Dermis microvascular lymphatic vessel endothelial cell (primary cell): ENCODE data around the gene HOXA2. TPM values are rescaled to one million over a fixed set of nuclear protein-coding genes. Genes with fewer than 3 reads are reported as not detected.

ENCODE experiments used
- DNase-seq, 2 donors: peaks; one replicate each; pipeline versions ENCODE4 v3.0.0 to v3.0.0-alpha.2; 2010; ENCODE audit warnings: low read depth in 2 of 2
- total RNA-seq: library from RNA; depleted of rRNA; stranded (reverse); fragments of >200 nt; gene quantifications from 2 replicates; pipeline ENCODE4 v1.2.1, GENCODE V29; 2014

The HOXA2 gene
- total RNA-seq, 1 donor from 2014 or later, result 0.39 TPM

DNA sequence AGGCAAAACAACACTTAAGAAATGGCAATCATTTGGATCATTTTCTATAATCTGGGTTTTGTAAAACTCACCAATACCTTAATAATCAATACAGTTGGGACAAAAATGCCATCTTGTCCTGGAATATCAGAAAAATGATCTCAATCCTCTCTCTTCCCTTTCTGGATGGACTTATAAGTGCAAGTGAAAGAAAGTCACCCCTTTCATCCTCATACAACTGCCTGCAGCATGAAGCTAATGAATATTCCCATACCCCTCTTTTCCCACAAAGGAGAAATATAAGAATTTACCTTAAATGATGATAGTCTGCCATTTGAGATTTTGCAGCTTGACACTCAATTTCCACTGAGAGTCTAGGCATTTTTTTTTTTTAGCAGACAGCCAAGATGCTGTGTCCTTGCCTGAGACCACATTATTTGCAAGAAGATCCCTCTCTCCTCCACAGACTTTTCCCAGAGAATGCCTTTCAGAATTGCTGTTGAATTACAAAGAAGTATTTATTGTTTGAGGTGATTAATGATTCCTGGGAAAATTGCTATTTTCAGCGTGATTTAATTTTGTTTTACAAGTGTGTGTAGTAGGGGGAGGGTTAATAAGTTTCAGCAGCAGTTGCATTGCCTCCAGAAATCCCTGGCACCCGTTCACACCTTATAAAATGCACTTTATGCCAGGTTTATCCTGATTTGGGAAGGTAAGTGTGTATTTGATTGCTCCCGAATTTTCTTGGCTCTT lies 24.3 kb upstream of the HOXA2 start:
- no peak for DNase-seq

- DNase-seq, result no peak
Measured at GRCh38 chr7:27125986-27126394, 23.5 kb upstream of the HOXA2 start.

- DNase-seq, result no peak
Measured at GRCh38 chr7:27124902-27125689, 22.6 kb upstream of the HOXA2 start.

GRCh38 chr7:27124096-27124901 lies 21.8 kb upstream of the HOXA2 start:
- DNase-seq, result no peak

DNA sequence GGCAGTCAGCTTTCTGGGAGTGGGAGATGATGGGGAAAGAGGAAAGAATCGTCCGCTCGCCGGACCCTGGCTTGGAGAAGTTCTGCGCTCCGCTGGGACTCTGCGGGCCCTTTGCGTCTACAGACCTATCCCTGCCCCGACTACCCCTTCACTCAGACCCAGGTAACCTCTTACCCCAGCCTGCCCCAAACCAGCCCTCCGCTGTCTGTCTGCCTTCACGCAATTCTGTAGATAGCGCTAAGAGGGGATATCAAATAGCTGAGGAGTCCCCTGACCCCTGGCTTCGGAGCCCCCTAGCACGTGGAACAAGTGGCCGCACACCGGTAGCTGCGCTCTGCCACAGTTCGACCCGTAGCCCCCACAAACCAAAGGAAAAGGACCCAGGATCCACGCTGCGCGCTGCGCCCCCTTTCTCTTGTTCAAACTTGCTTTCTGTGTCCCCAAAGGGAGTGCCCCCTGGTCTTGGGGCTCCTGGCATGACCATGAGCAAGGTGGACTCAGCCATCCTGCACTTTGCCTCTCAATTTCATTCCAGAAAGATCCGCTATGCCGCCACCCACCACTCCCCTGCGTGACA lies 21.1 kb upstream of the HOXA2 start:
- DNase-seq, result no peak

- DNase-seq, result no peak
Measured at GRCh38 chr7:27123007-27123476, 20.6 kb upstream of the HOXA2 start.

DNA sequence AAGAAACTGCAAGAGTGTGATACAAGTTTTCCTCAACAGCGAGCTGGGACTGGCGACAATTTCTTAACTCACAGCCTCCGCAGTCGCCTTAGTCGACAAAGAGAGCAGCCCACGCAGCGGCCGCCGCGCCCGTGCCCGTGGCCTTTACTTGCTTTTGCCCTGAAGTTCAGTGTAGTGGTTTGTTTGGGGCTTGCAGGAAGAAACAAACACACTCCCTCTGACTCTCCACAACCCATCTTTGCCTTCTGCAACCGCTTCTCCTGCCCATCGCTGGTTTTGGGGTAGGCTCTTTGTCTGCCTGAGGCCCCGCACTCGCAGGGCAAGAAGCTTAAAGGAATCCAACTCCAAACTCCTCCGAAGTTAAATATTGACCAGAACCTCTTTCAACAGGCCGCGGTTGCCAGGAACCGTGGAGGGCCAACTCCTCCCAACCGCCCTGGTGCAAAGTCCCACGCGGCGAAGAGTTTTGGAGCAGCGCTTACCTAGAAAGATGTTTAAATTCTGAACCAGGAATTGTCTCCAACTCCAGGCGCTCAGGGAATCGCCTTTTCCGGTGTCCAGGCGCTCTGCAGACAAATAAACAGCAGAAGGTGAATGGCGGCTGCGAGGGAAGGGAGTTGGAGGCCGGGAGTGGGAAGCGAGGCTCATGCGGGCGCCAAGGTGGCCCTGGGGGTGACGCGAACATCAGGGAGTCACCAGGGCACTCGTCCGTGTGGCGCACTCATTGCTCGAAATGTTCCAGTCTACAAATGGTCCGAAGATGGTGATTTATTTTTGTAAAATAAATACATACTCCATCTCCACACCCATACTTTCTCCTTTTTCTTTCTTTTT lies 19.8 kb upstream of the HOXA2 start:
- DNase-seq, result no peak

GRCh38 chr7:27121684-27122076 lies 19.2 kb upstream of the HOXA2 start:
- no peak for DNase-seq

DNA sequence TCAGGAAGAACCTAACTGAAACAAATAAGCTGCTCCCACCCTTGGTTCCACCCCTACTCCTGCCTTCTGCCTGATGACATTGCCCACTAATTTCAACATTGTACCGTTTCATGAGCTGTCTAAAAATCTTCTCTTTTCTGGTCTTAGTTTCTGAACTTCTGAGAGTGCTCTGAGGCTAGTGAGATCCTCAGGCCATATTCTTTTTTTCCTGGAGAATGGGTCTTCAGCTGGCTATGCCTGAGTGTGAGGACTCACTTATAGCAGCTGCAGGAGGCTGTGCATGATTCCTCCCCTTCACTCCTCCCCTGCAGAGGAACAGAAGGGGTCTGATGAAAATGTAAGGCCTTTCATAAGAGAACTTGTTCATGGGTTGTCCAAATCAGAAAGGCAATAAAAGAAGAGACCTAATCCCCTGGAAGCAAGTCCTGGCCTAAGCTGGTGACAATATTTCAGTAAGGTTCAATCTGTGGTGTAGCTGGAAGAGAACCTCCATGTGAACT lies 17.0 kb upstream of the HOXA2 start:
- no peak for DNase-seq

DNA sequence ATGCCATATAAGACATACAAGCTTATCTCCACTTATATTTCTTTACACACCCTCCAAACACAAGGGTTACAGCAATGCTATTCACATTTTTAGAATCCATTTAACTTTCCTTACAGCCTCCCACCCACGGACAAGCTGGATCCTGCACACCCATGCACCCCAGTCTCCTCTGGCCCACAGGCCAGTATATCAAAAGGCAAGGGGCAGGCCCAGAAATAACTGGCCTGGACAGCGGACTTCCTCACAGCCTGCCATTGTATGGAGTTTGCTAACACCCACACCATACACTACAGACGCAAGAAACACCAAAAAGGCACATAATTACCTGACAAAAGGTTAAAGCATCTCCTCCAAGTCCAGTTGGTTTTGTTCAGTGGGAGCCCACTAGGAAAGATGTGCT lies 16.1 kb upstream of the HOXA2 start:
- DNase-seq, result no peak

DNA sequence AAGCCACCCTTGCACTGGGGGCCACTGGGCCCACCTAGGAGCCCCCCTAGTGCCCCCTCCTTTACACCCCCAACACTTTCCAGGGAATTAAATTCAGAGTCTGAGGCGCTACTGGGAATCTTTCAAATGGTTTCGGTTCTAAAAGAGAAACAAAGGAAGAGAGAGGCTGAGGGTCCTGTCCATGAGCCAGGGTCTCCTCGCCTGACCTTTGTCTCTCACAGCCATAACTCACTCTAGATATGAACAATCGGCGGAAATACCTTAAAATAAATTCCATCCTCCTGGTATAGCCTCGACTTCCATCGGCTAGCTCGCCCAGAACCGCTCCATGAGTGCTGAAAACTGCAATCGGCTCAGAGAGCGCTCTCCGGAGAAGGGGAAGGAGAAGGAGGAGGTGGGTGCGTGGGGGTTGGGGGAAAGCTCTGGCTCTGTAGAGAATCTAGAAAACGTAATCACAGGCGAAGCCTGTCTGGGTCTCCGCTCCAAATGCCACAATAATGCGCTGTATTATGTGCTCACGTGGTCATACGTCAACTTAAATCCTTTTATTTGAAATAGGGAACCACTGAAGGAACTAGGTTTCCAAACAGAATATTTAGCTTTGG lies 15.5 kb upstream of the HOXA2 start:
- DNase-seq, result peak; percentile 71 to 80

GRCh38 chr7:27116962-27117886 lies 14.7 kb upstream of the HOXA2 start:
- no peak for DNase-seq

DNA sequence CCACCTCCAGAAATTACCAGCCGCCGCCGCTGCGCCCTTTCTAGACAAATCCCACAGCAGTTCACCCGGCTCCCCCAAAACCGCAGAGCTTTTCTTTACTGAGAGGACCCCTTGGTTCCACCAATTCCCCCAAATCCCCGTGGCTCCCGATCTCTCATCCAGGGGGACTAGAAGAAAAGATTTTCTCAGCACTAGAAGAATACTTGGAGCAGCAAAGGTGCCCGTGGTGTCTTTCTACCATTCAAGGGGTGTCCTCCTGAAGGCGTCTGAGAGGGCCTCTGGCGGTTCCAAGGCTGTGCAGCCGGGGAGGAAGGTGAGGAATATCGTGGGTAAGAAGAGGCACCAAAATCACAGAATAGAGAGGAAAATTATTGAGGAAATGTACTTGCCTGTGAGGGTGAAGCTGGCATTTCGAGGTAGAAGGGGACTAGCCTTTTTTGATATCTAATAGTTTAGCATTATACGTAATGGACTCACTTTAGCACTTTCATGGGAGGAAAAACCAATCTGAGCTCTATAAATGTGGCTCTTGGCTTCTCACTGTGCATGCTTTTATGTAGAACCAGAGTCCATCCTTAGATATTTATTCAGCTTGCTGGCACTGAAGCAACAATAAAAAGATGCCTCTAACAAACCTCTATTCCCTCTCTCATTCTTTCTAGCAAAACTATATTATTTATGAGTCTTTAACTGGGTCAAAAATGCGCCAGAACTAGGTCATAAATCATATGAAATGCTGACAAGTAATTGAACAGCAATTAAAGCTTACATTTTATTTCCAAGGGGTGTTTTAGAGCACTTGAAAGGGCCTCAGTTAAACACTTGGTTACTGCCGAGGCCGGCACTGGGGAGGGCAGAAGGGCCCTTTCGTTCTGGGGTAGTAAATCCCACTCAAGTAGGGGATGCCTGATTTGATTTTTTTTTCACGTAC lies 13.8 kb upstream of the HOXA2 start:
- no peak for DNase-seq

DNA sequence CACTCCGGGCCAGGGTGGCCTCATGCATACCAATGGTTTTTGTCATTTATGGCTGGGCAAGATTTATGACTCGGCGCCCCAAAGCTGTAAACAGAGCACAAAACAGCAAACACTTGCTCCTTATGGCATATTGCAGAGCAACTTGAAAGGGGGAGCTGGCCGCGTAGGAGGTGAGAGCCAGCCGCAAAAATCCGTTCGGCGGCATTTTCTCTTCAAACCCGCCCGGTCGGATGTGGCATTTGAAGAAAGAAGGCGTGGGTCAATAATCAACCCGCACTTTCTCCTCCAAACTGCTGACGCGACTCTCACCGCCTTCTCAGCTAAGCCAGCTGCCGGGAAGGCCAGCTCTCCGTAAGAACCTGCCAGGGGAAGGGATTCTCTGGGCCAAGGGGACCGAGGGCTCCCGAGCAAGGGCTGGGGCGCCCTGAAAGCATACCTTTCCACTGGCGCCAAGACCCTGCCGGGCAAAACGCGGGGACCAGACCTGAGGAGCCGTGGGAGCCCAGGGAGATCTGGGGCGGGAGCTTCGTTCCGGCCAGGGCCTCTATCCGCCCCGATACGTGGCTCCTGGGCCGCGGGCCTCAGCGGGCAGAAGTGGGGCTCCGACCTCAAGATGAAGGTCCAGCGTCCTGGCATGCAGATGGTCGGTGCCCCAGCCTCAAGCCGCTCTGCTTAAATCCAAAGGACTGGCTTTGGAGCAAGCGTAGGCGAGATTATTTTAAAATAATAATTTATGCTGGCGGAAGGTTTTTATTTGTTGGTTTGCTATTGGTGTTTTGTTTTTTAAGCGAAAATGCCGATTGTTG lies 12.9 kb upstream of the HOXA2 start:
- DNase-seq, result no peak

DNA sequence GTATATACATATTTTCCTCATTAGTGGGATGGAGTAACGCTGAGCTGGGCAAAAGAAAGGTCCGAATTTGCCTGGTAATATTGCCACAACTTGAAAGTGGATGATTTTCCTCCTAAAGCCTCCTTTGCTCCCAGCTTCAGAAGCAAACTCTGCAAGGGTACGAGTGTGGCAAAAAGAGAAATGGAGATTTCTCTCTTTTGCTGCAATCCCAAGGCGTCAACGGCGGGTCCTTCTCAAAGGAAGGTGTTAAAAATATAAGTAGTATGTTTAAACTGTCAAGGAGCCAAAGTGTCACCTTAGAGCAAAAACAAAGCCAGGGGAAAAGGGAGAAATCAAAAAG lies 12.4 kb upstream of the HOXA2 start:
- DNase-seq, result no peak

- DNase-seq, result peak in 1 of 2 donors; percentile 54
Measured at GRCh38 chr7:27113991-27114769, 11.7 kb upstream of the HOXA2 start.
